ENCODE data around the gene TMEM203. TPM values are rescaled to one million over a fixed set of nuclear protein-coding genes. Genes with fewer than 3 reads are reported as not detected.

The TMEM203 gene
- total RNA-seq, 1 donor from 2014 or later, result 34.1 TPM

- CTCF ChIA-PET, result no interaction called here
- Mint-ChIP-seq H3K4me1 (peaks cover 24% of the 10 kb centered on the region), H3K27ac (no peak overlapping the region), H3K27me3 (peaks cover 34% of the 10 kb centered on the region), H3K4me3 (no peak overlapping the region), H3K9me3 (no peaks in the 10 kb centered on the region), H3K36me3 (ENCODE audit: low read depth) (no peaks in the 10 kb centered on the region)
- no peak for TF ChIP-seq CTCF (IDR thresholded peaks at IDR 0.05)
- DNase-seq, result no peak
- POLR2A ChIA-PET, result no interaction called here
- intact Hi-C loops (cut with micrococcal nuclease), result loop anchor here (10.0 kb wide), 1 partner anchor 315 kb away; the partner anchor contains the start of genes AJM1 and PHPT1
- ATAC-seq (ENCODE audit: low read depth), result no peak
These were observed 45.4 kb downstream of the TMEM203 start for GRCh38 chr9:137160054-137160425.

- H3K27me3 Mint-ChIP-seq, result peaks cover 37% of the 10 kb centered on the region
- intact Hi-C loops (cut with micrococcal nuclease), result loop anchor here (10.0 kb wide), 1 partner anchor 315 kb away; the partner anchor contains the start of genes AJM1 and PHPT1
- DNase-seq (no peak), ATAC-seq (ENCODE audit: low read depth) (no peak)
- POLR2A ChIA-PET, result no interaction called here
- H3K27ac Mint-ChIP-seq, result no peak overlapping the region
- no peak overlapping the region for H3K4me3 Mint-ChIP-seq
- CTCF ChIA-PET, result no interaction called here
- no peak for TF ChIP-seq CTCF (IDR thresholded peaks at IDR 0.05)
- no peaks in the 10 kb centered on the region for H3K9me3 Mint-ChIP-seq
- H3K4me1 Mint-ChIP-seq, result peaks cover 24% of the 10 kb centered on the region
- no peaks in the 10 kb centered on the region for H3K36me3 Mint-ChIP-seq (ENCODE audit: low read depth)
These were observed 46.1 kb downstream of the TMEM203 start for GRCh38 chr9:137159105-137160053.

- no peak for ATAC-seq (ENCODE audit: low read depth)
- ChIA-PET POLR2A (no interaction called here), CTCF (no interaction called here)
- Mint-ChIP-seq H3K27me3 (peaks cover 36% of the 10 kb centered on the region), H3K9me3 (no peaks in the 10 kb centered on the region), H3K27ac (no peak overlapping the region), H3K4me1 (peaks cover 24% of the 10 kb centered on the region), H3K36me3 (ENCODE audit: low read depth) (no peaks in the 10 kb centered on the region), H3K4me3 (no peak overlapping the region)
- TF ChIP-seq CTCF (IDR thresholded peaks at IDR 0.05), result no peak
- intact Hi-C loops (cut with micrococcal nuclease), result no loop called here
- no peak for DNase-seq
These were observed 46.8 kb downstream of the TMEM203 start for GRCh38 chr9:137158625-137159024.

GRCh38 chr9:137157618-137158415 is 47.6 kb downstream of the TMEM203 start:
- no peaks in the 10 kb centered on the region for H3K9me3 Mint-ChIP-seq
- no peak for TF ChIP-seq CTCF (IDR thresholded peaks at IDR 0.05)
- DNase-seq (no peak), ATAC-seq (ENCODE audit: low read depth) (no peak)
- H3K36me3 Mint-ChIP-seq (ENCODE audit: low read depth), result no peaks in the 10 kb centered on the region
- ChIA-PET POLR2A (interaction anchor here (0.5 to 1.3 kb wide), 3 partner anchors 65 to 90 kb away, joined by 3 to 5 read pairs (median 4); no protein-coding TSS in a partner anchor), CTCF (no interaction called here)
- peaks cover 21% of the 10 kb centered on the region for H3K4me1 Mint-ChIP-seq
- intact Hi-C loops (cut with micrococcal nuclease), result no loop called here
- no peak overlapping the region for H3K4me3 Mint-ChIP-seq
- H3K27ac Mint-ChIP-seq, result no peak overlapping the region
- peaks cover 33% of the 10 kb centered on the region for H3K27me3 Mint-ChIP-seq
